GM18498 (cell line): Measurements from ENCODE around the gene RACGAP1.

ENCODE experiments used
- ATAC-seq: cut with Tn5 transposase; IDR thresholded peaks from one replicate; pipeline ENCODE4 v1.9.1; 2021; ENCODE audit warnings: mild to moderate bottlenecking, moderate library complexity; ENCODE audit not compliant: unreplicated experiment

RACGAP1 gene

DNA sequence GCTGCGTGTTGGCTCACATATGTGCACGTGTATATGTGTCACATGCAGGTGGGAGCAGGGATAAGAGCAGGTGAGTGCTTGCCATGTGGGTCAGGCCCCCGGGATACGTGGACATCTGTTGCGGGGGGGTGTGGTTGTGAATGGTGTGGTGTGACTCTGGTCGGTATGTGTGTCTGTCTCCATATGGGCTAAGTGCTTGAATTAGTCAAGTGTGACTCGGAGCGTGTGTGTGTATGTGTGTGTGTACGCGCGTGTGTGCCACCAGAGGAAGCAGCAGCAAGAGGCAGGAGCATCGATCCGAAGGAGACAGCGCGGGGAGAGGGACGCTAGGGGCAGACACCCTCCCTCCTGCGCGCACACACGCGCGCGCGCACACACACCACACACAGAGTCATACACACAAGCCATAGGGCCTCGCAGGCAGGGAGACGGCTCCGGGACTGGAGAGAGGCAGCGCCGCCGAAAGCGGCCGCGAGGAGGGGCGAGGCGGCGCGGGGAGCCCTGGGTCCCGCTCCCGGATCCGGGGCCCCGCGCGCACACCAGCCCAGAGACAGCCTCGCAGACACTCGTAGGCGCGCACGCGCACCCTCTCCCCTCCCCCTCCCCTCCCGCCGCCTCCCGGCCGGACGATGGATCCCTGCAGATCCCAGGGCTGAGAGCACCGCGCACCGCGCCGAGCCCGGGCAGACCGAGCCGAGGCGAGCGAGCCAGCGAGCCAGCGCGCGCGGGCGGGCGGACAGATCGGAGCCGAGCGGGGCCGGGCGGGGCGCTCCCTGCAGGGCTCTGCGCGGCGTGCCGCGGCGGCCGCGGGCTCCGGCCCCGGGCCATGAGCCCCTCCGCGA is 31.9 kb upstream of the RACGAP1 start, which contains the start of gene ASIC1:
Gene ASIC1, plus strand, starts transcription at position 597 of the 842 bp plus-strand sequence. CDS start 1,171 bp downstream, outside the sequence.
- ATAC-seq: no peak

DNA sequence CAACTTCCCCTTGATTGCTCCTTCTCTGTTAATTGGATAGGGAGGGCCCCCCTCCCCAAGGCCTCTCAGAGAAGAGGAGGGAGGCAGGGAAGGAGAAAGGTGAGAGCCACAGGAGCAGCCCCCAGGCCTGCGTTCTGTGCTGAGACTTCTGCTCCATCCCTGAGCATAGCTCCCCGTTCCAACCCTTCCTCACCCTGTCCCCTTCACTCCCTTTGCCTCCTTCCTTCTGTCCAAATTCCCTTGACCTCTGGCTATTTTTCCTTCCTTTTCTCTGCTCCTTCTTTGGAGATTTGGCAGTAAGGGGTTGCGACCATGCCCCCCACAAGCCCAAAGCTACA is 31.3 kb upstream of the RACGAP1 start:
- ATAC-seq: no peak

DNA sequence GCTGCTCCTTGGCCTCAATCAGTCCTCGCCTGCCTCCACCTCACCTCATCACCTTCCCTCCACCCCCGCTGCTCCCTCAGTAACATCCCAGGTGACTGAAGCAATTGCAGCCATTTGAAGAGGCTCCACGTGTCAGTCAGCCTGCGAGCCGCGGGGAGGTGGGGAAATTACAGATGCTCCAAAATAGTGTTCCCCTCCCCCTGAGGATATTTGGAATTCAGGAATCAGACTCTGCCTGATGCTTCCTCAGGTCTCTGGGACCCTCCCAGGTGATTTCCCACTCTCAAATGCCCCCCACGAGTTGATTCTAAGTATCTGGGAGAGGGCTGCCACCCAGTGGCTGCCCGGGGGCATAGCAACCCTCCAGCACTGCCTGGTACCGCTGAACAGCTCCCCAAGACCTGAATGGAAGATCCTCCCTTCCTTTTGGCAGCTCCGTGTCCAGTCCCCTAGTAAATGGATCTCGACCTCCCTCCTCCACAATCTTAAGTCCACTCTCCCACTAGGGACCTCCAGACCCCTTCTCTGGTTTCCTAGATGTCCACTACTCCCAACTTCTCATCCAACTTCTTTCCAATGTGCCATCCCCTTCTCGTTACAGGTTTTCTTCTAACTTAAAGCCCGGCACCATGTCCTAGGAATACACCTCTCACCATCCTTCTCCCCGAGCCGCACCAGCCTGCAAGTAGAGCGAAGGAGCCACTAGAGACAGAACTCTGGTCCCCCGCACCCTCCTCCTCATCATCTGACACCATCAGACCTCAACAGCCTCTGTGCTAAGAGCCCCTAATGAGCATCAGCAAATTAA is 30.7 kb upstream of the RACGAP1 start:
- ATAC-seq: no peak

DNA sequence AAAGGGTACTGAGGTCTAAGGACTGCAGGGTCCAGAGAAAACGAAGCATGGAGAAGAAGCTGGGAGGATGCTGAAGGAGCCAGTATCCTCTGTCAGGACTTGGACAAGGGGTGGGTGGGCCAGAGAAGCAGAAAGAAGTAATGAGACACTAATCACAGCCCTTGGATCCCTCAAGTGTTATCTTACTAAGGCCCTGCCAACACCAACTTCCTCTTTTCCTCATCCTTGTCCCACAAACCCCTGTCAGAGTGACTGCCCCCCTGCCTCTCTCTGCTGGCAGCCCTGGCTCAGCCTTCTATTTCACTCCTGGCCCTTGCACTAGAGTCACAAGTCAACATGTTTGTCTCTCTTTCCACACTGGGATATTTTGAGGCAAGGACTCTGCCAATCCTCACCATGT is 28.3 kb upstream of the RACGAP1 start:
- no peak for ATAC-seq

DNA sequence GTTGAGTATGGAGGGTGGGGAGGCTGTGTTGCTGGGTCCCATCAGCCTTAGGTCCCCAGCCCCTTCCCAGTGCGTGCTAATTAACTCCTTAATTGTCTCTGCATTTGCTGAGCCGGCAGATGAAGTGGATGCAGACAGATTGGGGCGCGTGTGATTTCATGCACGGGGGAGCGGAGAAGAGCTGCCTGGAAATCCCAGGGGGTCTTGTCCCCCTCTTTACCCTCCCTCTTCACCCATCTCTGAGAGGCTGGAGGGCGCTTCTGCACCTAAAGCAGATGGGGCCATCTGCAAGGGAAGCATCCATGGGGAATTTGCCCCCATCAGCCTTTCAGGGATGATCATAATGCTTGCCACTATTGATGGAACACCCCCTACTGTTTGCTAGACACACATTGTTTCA is 27.7 kb upstream of the RACGAP1 start:
- no peak for ATAC-seq

DNA sequence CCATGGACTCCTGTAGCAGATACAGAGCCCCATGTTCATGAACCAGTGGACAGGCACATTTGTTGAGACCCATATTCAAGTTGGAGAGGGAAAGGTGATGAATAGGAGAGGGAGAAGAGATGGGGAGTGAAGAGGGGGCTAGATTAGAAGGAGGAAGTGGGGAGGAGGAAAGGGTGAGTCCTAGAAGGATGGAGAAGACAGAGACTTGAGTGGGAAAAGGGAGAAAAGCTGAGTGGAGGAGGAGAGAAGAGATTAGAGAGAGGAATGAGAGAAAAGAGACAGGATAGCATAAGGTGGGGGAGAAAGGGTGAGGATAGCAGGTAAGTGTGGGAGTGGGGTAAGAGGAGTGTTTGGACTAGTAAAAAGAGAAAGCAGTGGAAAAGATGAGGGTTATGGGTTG is 27.2 kb upstream of the RACGAP1 start:
- no peak for ATAC-seq

DNA sequence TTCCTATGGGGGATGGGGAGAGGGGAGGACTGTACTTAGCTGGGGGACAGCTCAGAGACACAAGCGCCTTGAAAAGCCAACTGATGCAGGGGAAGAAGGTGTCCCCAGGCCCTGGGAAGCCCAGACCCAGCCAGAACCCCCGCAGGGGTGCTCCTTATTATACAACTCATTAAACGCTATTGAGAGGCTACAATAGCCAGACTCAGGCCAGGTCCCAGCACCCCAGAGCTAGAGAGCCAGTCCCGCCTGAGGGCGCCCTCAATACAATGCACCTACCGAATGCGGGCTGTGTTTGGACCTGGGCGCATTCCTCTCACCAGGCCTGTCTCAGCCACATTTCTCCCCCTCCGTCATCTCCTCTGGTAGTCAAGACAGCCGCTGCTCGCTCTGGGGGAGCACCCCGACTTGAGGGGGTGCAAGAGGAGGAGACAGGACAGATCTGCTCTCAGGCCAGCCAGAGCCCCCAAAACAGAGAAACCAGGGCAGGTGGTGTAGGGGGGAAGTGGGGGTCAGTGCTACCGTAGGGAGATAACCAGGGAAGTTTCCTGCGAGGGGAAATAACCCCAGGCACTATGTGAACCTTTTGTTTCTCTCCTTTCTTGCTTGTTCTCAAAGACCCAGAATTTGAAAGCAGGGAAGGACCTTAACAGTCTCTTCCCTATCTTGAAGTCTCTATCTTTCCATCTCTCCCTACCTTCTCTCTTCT is 26.0 kb upstream of the RACGAP1 start:
- no peak for ATAC-seq

DNA sequence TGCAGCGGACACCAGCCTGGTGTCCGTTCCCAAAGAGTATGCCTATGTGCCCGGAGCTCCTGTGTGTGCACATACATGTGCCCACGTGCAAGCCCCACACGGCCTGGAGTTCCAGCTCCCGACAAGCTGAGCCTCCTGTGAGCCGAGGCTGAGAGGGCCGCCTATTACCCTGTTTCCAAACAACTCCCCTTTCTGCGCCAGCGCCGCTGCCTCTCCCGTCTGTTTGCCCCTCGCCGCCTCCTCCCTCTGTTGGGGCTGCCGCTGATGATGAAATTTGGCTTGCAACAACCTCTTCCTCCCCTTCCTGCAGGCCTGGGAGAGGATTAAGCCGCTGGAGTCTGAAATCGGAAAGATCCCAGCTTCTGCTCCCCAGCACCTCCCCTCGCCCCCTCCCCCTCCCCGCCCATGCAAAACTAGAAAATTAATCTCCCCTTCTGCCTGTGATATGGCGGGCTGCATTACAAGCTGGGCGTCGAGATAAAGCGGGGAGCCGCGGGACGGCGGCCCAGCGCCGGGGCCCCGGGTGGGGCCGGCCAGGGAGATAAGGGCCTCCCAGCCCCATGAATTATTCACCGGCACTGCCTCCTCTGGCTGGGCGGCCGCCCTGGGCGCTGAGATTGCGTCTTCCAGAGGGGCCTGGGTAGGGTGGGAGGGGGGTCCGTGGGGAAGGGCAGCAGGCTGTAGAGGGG is 25.3 kb upstream of the RACGAP1 start:
- no peak for ATAC-seq

DNA sequence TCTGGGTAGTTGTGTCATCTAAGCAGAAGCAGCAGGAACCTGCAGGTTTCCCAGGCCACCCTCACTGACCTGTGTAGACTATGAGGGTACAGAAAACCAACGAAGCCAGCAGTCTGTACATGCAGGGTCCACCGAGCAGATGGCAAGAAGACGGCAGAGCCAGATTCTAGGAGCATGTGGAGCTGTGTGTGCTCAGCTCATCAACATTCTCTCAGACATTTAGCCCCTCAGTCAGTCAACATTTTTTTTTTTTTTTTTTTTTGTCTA is 24.8 kb upstream of the RACGAP1 start:
- no peak for ATAC-seq

DNA sequence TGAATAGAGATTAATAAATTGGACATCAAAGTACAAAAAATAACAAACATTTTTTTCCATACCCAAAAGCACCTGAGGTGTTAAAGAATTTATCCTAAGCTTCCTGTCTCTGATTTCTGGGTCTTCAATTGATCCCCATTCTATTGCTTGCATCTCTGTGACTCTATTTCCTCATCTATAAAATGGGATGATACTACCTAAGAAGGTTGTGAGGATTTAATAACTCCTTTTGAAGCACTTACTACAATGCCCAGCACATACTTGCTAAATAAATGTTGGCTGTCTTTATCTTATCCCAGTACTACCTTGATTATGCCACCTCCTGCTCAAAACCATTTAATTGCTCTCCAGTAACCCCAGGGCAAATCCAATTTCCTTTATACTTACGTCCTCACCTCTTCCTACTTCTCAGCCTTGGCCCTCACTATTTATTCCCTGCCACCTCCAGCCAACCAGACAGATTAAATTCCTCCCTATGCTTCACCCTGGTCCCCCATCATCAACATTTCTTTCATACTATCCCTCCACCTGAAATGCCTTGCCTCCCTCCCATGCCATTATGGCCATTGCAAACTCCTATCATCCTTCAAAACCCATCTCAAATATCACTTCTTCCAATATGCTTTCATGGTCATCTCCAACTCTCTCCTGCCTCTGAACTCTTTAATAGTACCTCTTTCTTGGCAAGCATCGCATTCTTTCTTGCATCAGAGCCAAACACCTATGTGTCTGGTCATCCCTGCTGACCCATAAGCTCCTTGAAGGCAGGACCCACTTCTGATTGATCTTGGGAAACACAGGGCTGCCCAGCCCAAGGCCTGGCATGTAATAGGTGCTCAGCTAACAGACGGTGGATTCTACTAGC is 24.2 kb upstream of the RACGAP1 start:
- no peak for ATAC-seq

DNA sequence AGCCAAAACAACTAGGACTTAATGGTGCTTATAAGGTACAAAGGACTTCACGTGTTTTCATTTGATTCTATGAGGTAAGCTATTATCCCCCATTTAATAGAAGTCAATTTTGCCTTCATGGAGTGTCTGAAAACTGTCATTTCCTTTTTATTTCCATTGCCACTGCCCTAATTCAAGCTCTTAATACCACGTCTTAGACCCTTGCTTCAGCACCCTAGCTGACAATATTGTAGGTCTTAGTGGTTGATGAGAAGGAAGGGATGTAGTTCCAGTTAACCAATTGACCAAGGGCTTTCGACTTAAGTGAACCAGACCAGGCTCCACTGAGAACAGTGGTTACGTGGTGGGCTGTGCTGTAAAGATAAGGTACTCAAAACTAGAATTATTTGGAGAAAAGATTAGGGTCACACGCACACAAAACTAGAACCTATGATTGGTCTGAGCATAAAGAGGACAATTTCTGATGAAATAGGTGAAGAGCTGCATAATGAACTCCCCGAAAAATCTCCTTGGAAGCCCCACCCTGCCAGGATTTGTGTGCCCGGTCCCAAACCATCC is 22.5 kb upstream of the RACGAP1 start:
- ATAC-seq: no peak

DNA sequence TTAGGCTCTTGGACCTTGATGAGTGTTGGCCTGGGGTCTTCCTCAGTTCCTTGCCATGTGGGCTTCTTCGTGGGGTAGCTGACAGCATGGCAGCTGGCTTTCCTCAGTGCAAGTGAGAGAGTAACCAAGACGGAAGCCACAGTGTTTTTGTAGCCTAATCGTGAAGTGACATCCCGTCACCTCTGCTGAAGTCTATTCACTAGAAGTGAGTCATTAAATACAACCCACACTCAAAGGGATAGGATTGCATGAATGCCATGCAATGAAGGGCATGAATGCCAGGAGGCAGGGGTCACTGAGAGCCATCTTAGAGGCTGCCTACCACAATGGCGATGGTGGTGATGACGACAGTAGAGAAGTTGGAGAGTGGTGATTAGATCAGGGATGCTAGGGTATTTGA is 18.6 kb upstream of the RACGAP1 start:
- ATAC-seq: no peak

DNA sequence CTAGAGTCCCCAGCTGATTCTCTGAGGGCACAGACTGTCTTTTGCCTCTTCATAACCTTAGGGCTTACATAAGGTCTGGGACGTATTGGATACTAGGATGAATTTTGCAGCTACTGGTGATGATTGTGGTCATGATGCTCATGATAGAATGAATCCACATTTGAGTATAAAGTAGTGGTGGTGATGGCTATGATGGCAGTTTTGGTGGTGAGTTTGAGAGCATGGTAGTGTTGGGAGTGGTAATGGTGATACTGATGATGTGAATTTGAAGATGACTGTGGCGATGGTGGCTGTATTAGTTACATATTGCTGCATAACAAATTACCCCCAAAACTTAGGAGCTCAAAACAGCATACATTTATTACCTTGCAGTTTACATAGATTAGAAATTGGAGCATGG is 18.0 kb upstream of the RACGAP1 start:
- no peak for ATAC-seq

DNA sequence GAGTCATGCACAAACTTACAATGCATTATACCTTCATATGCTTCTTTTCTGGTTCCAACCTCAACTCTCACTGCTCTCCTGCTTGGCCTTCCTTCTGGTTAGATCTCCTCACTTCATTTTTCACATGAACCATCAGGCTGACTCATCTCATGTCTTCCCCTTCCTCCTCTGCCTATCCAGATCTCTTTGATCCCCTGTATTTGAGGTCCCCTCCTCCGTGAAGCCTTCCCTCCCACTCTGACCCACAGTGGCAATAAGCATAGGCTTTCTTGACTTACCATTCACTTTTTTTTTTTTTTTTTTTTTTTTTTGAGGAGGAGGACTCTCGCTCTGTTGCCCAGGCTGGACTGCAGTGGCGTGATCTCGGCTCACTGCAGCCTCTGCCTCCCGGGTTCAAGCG is 17.4 kb upstream of the RACGAP1 start:
- no peak for ATAC-seq

DNA sequence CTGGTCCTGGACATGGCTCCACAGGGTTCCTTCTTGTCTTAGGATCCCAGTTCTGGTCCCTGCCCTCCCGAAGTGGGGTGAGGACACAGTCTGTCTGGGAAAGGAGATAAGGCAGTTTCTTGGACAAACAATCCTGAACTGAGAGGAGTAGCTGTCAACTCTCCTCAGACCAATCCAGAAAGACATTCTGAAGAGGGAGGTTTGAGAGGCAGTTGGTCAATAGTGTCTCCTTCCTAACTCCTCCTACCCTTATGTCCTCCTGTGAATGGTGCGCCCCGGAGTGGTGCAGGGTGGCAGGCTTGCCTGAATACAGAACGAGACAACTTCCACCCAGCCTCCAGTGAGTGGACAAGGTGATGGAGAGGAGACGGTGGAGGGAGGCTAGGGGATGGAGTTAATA is 16.7 kb upstream of the RACGAP1 start:
- no peak for ATAC-seq

DNA sequence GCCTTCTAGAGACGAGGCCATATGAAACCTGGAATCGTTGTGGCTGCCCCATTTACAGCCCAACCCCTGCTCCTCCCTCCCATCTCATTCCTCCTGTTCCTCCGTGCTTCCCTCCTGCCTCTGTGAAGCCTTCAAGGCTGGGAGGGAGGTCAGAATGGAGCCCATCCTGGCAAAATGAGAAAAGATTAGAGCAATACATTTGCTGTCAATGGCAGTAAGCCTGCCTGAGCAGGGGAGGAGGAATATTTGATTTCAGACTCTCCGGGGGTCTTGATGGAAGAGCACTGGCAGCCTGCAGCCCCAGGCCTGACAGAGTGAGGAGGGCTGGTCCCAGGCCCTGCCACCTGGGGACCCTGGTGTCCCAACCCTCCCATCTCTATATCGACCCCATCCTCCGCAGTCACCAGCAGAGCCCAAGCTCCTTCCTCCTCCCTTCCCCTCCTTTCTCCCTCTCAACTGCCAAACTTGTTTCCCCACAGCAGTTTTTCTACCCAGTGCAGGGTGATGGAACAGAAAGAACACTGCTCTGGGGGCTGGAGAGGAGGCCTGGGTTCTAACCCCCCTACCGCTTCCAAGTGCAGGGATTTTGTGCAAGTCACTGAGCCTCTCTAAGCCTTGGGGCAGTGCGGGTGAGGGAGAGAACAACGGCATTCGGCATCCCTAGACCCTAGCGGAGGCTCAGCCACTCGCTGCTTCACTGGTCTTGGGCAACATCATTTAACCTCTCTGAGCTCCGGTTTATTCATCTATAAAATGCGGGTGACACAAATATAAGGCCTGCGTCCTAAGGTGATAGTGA is 16.0 kb upstream of the RACGAP1 start:
- no peak for ATAC-seq

DNA sequence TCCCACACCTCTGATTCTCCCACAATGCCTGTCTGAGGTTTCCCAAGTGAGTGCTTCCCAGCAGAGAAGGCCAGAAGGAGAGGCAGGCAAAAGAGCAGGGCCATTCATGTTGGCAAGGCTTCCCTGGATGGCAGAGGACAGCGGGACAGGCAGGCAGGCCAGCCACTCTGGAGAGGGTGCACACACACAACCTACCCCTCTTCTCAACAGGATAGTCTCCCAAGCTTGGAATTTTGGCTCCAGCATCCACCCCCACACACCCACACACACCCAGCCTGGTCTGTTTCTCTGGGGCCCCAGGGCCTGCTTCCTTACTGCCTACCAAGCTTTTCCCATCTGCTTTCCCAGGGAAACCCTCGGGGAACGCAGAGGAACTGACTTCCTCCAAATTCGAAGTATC is 15.4 kb upstream of the RACGAP1 start:
- ATAC-seq: no peak

DNA sequence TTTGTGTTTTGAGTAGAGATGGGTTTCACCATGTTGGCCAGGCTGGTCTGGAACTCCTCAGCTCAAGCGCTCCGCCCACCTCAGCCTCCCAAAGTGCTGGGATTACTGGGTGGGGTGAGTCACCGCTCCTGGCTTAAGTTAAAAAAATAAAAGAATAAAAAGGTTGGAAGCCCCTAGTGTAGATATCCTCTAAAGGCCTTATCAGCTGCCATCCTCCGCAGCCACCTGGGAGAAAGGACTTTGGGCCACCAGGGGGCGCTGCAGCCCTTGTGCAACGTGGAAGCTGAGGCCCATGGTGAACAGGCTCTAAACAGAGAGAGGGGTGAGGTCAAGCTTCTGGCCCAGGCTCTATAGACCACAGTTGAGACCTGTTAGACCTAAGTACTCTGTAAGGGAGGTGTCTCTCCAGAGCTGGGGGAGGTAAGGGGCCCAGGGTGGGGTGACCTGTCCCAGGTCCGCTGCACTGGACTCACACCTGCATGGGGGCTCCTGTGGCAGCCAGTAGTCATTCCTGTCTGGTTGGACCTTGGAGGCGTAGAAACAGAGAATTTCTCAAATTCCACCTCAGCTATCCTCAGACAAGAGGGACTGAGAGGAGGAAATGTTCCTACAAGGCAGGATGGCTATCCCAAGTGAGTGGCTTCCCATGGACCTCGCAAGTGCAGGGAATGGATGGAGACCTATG is 14.0 kb upstream of the RACGAP1 start:
- ATAC-seq: no peak

DNA sequence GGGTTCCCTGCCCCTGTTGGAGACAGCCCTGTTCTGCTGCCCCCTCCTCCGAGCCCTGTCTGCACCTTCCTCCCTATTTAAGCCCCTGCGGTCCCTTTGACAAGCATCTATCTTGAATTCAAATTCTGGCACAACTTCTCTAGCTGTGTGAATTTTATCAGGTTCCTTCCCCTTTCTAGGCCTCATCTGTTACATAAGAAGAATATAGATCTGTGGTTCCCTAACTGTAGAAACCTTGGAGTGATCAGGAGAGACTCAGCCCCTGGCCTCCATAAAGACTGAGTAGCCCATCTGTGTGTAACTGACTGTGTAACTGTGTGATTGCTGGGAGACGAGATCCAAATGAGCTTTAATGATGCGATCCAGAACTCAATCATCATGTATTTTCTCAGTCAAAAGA is 13.0 kb upstream of the RACGAP1 start:
- ATAC-seq: no peak
